Endothelial cell of umbilical vein (primary cell): Measurements from ENCODE around the gene CC2D2A. TPM values are rescaled to one million over a fixed set of nuclear protein-coding genes. Genes with fewer than 3 reads are reported as not detected.

Source experiments
- BruUV-seq: library from RNA; stranded (reverse); fragments of 400-500 nt; replicated peaks from 2 replicates; lab custom pipeline; 2021; lab: Mats Ljungman, UMichigan
- CTCF ChIA-PET: fragments of 300-600, 350-600 bp; sonication (Branson Sonifier 250); formaldehyde crosslinking; loops from one replicate; lab custom pipeline; 2021; ENCODE audit warnings: antibody characterized with exemption, inconsistent platforms; lab: Charles Lee
- POLR2A ChIA-PET: fragments of 300-600, 350-600 bp; sonication (Branson Sonifier 250); formaldehyde crosslinking; loops from one replicate; lab custom pipeline; 2021; ENCODE audit warnings: antibody characterized with exemption, inconsistent platforms; lab: Charles Lee
- DNase-seq: peaks from one replicate; pipeline ENCODE4 v3.0.0-alpha.2; 2011; ENCODE audit warnings: low read depth, low spot score
- FAIRE-seq: peaks from 2 replicates; lab custom pipeline; 2011; peaks lifted over from hg19 to GRCh38; lab: Jason Lieb, UNC
- H2AFZ ChIP-seq: 2 replicates; pipeline ENCODE4 v1.6.0; 2012; ENCODE audit warnings: low read depth, low read length, control low read depth, inconsistent platforms
- H3K27ac ChIP-seq: 2 replicates; pipeline ENCODE4 v1.5.1; 2011; ENCODE audit warnings: low read depth, mild to moderate bottlenecking, control low read depth, low read length, moderate library complexity; ENCODE audit not compliant: insufficient read depth
- H3K27me3 ChIP-seq, 2 experiments: 2 replicates each; pipeline versions ENCODE4 v1.6.0 to v1.6.1; 2011; ENCODE audit warnings: low read length in 2 of 2, mixed read lengths in 1 of 2; ENCODE audit not compliant: control insufficient read depth in 2 of 2, insufficient read depth in 2 of 2
- H3K36me3 ChIP-seq, 2 experiments: 2 replicates in 1 of 2; 3 replicates in 1 of 2; pipeline ENCODE4 v1.5.1; 2011; ENCODE audit warnings: low read length in 2 of 2, mild to moderate bottlenecking in 1 of 2, moderate library complexity in 1 of 2; ENCODE audit not compliant: control insufficient read depth in 2 of 2, insufficient read depth in 2 of 2; ENCODE audit errors: extremely low read depth in 1 of 2
- H3K4me1 ChIP-seq: 3 replicates; pipeline ENCODE4 v1.5.1; 2011; ENCODE audit warnings: mild to moderate bottlenecking, low read length; ENCODE audit not compliant: control insufficient read depth, insufficient read depth; ENCODE audit errors: extremely low read depth
- H3K4me2 ChIP-seq: 2 replicates; pipeline ENCODE4 v1.6.1; 2011; ENCODE audit warnings: low read length, control low read depth, mixed read lengths; ENCODE audit not compliant: insufficient read depth
- H3K4me3 ChIP-seq, 3 experiments: fragments of 200-600 bp in 1 of 3; sonication (generic), shearing (Covaris generic) in 1 of 3; replicated peaks in 1 of 3; 2 replicates each; pipeline ENCODE4 v1.5.1; 2011 to 2016; ENCODE audit warnings: control low read depth in 3 of 3, low read length in 3 of 3, mild to moderate bottlenecking in 2 of 3, inconsistent platforms in 1 of 3, low read depth in 1 of 3, moderate library complexity in 1 of 3; ENCODE audit not compliant: insufficient read depth in 1 of 3
- H3K79me2 ChIP-seq: 2 replicates; pipeline ENCODE4 v1.6.0; 2012; ENCODE audit warnings: low read length, inconsistent platforms; ENCODE audit not compliant: control insufficient read depth, insufficient read depth
- H3K9ac ChIP-seq: replicated peaks from 2 replicates; pipeline ENCODE3; 2011; ENCODE audit warnings: low read length, control low read depth; ENCODE audit not compliant: insufficient read depth; ENCODE audit errors: extremely low read depth
- H3K9me1 ChIP-seq: replicated peaks from 3 replicates; pipeline ENCODE4 v1.6.0; 2011; ENCODE audit warnings: mild to moderate bottlenecking, low read length; ENCODE audit not compliant: control insufficient read depth, insufficient read depth; ENCODE audit errors: extremely low read depth
- H3K9me3 ChIP-seq: replicated peaks from 2 replicates; pipeline ENCODE4 v1.5.1; 2012; ENCODE audit warnings: low read length, inconsistent platforms; ENCODE audit not compliant: control insufficient read depth, insufficient read depth
- H4K20me1 ChIP-seq: replicated peaks from 2 replicates; pipeline ENCODE3; 2011; ENCODE audit warnings: mild to moderate bottlenecking, low read length; ENCODE audit not compliant: control insufficient read depth, insufficient read depth; ENCODE audit errors: extremely low read depth
- EZH2 ChIP-seq: IDR thresholded peaks from 2 replicates; pipeline ENCODE4 v1.6.1; 2012; ENCODE audit warnings: borderline replicate concordance, low read depth, mild to moderate bottlenecking, moderate library complexity, low read length, inconsistent platforms; ENCODE audit not compliant: severe bottlenecking
- FOS ChIP-seq: IDR thresholded peaks from 2 replicates; pipeline ENCODE4 v1.6.1; 2011; ENCODE audit warnings: mild to moderate bottlenecking, low read length, moderate library complexity, borderline replicate concordance; ENCODE audit not compliant: insufficient read depth
- GATA2 ChIP-seq: IDR thresholded peaks from 2 replicates; pipeline ENCODE4 v1.7.0; 2011; ENCODE audit warnings: low read depth, mild to moderate bottlenecking, moderate library complexity, mixed read lengths, low read length; ENCODE audit not compliant: insufficient read length, insufficient read depth
- JUN ChIP-seq: IDR thresholded peaks from 2 replicates; pipeline ENCODE4 v1.6.1; 2011; ENCODE audit warnings: borderline replicate concordance, low read depth; ENCODE audit not compliant: insufficient read length, insufficient read depth
- MYC ChIP-seq: IDR thresholded peaks from one replicate; pipeline ENCODE4 v1.6.1; 2011; ENCODE audit warnings: mild to moderate bottlenecking, low read depth, low read length
- POLR2A ChIP-seq: IDR thresholded peaks from 2 replicates; pipeline ENCODE4 v1.6.1; 2012; ENCODE audit warnings: low read depth, mild to moderate bottlenecking, control low read depth, low read length
- POLR2AphosphoS5 ChIP-seq: IDR thresholded peaks from 2 replicates; pipeline ENCODE4 v1.6.1; 2012; ENCODE audit warnings: low read depth, mild to moderate bottlenecking, control low read depth, low read length, moderate library complexity; ENCODE audit not compliant: insufficient read depth
- dilution Hi-C: fragments of 300-500 bp; cut with MboI; formaldehyde crosslinking; loops from one replicate; pipeline ENCODE4 v1.15.0; 2019; ENCODE audit warnings: low sequenced_read_pairs; ENCODE audit not compliant: extremely low pct_ligation_motif_present
- intact Hi-C: fragments of 100-400 bp; cut with micrococcal nuclease; formaldehyde crosslinking; loops from one replicate; pipeline ENCODE4 v1.10.0; 2022
- polyA plus RNA-seq, 4 experiments: library from polyadenylated mRNA; depleted of rRNA in 3 of 4; stranded (reverse) in 3 of 4; unstranded in 1 of 4; fragments of >200 nt; gene quantifications; 2 replicates each; pipeline versions ENCODE4 v1.2.1 to v1.2.3, GENCODE V29; 2011 to 2012; ENCODE audit warnings: missing spikeins in 1 of 4
- total RNA-seq: library from RNA; stranded (reverse); gene quantifications from 2 replicates; pipeline ENCODE4 v1.2.3, GENCODE V29; 2021
- TF ChIP-seq, protein P1 (sequence below), 2 donors: IDR thresholded peaks; 1 replicate in 1 of 2; 2 replicates in 1 of 2; pipeline ENCODE4 v1.5.1; 2011; ENCODE audit warnings: low read length in 2 of 2, mild to moderate bottlenecking in 2 of 2, moderate library complexity in 2 of 2, control low read depth in 1 of 2, inconsistent platforms in 1 of 2, low read depth in 1 of 2; ENCODE audit not compliant: insufficient read depth in 1 of 2; ENCODE audit errors: extremely low read depth in 1 of 2
- TF ChIP-seq, protein P2 (sequence below): IDR thresholded peaks from 2 replicates; pipeline ENCODE4 v1.6.1; 2011; ENCODE audit not compliant: insufficient read depth, insufficient read length

Gene CC2D2A
- total and polyA plus RNA-seq, 2 donors (not counting 3 experiments of a cell fraction or from before 2014, with no cell fraction given): 10.2 to 22.4 TPM

DNA sequence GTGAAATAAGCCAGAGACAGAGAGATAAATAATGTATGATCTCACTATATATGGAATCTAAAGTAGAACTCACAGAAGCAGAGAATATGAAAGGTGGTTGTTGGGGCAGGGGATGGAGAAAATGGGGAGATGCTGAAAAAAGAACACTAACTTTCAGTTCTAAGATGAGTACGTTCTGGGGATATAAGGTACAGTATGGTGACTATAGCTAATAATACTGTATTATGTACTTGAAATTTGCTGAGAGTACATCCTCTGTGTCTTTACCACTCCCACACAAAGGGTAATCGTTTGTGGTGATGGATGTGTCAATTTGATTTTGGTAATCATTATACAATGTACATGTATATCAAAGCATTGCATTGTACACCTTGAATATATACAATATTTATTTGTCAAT is 178.9 kb downstream of the CC2D2A start:
- peaks cover 22% of the 10 kb centered on the region for H3K4me1 ChIP-seq
- FAIRE-seq (no peak), DNase-seq (no peak)
- H2AFZ ChIP-seq: no peak overlapping the region
- CTCF ChIA-PET: no interaction called here
- H3K27ac ChIP-seq: no peak overlapping the region
- peaks cover 6% of the 10 kb centered on the region for H4K20me1 ChIP-seq
- H3K79me2 ChIP-seq: peaks cover 94% of the 10 kb centered on the region
- no peaks in the 10 kb centered on the region for H3K9me1 ChIP-seq
- intact Hi-C loops (no loop called here), dilution Hi-C loops (no loop called here)
- no peak overlapping the region for H3K9ac ChIP-seq
- no peaks in the 10 kb centered on the region for H3K36me3 ChIP-seq
- H3K9me3 ChIP-seq: no peaks in the 10 kb centered on the region
- no TSS peak for BruUV-seq
- H3K4me3 ChIP-seq: no peak overlapping the region
- POLR2A ChIA-PET: no interaction called here
- no peak overlapping the region for H3K4me2 ChIP-seq
- H3K27me3 ChIP-seq: no peaks in the 10 kb centered on the region
- no peak for TF ChIP-seq GATA2
- TF ChIP-seq FOS: no peak
- TF ChIP-seq, protein P1, sequence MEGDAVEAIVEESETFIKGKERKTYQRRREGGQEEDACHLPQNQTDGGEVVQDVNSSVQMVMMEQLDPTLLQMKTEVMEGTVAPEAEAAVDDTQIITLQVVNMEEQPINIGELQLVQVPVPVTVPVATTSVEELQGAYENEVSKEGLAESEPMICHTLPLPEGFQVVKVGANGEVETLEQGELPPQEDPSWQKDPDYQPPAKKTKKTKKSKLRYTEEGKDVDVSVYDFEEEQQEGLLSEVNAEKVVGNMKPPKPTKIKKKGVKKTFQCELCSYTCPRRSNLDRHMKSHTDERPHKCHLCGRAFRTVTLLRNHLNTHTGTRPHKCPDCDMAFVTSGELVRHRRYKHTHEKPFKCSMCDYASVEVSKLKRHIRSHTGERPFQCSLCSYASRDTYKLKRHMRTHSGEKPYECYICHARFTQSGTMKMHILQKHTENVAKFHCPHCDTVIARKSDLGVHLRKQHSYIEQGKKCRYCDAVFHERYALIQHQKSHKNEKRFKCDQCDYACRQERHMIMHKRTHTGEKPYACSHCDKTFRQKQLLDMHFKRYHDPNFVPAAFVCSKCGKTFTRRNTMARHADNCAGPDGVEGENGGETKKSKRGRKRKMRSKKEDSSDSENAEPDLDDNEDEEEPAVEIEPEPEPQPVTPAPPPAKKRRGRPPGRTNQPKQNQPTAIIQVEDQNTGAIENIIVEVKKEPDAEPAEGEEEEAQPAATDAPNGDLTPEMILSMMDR (IDR thresholded peaks at IDR 0.05; ENCODE audit: extremely low read depth in 1 of 2, insufficient read depth in 1 of 2, low read depth in 1 of 2, low read length in 2 of 2): no peak
- TF ChIP-seq, protein P2, sequence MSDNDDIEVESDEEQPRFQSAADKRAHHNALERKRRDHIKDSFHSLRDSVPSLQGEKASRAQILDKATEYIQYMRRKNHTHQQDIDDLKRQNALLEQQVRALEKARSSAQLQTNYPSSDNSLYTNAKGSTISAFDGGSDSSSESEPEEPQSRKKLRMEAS: no peak
- no peak for TF ChIP-seq POLR2AphosphoS5
- no peak for TF ChIP-seq EZH2
- no peak for TF ChIP-seq MYC
- no peak for TF ChIP-seq JUN
- no peak for TF ChIP-seq POLR2A
